Measurements from ENCODE around the gene TAC1.

The TAC1 gene, protein sequence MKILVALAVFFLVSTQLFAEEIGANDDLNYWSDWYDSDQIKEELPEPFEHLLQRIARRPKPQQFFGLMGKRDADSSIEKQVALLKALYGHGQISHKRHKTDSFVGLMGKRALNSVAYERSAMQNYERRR

GRCh38 chr7:97731736-97732564, at the start of gene TAC1:
Gene TAC1 (plus strand): TSS chr7:97732086. CDS start chr7:97732613, 527 bp downstream.
- TF ChIP-seq ZFX (IDR thresholded peaks at IDR 0.05), result no peak
- no peak within 1 kb of the TSS for H3K27ac ChIP-seq

- H3K27ac ChIP-seq, result no peak overlapping the region
- no peak for TF ChIP-seq ZFX (IDR thresholded peaks at IDR 0.05)
- TF ChIP-seq, protein P1, sequence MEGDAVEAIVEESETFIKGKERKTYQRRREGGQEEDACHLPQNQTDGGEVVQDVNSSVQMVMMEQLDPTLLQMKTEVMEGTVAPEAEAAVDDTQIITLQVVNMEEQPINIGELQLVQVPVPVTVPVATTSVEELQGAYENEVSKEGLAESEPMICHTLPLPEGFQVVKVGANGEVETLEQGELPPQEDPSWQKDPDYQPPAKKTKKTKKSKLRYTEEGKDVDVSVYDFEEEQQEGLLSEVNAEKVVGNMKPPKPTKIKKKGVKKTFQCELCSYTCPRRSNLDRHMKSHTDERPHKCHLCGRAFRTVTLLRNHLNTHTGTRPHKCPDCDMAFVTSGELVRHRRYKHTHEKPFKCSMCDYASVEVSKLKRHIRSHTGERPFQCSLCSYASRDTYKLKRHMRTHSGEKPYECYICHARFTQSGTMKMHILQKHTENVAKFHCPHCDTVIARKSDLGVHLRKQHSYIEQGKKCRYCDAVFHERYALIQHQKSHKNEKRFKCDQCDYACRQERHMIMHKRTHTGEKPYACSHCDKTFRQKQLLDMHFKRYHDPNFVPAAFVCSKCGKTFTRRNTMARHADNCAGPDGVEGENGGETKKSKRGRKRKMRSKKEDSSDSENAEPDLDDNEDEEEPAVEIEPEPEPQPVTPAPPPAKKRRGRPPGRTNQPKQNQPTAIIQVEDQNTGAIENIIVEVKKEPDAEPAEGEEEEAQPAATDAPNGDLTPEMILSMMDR (conservative IDR thresholded peaks at IDR 0.05), result no peak
These were observed 45.9 kb upstream of the TAC1 start for GRCh38 chr7:97685952-97686351.

DNA sequence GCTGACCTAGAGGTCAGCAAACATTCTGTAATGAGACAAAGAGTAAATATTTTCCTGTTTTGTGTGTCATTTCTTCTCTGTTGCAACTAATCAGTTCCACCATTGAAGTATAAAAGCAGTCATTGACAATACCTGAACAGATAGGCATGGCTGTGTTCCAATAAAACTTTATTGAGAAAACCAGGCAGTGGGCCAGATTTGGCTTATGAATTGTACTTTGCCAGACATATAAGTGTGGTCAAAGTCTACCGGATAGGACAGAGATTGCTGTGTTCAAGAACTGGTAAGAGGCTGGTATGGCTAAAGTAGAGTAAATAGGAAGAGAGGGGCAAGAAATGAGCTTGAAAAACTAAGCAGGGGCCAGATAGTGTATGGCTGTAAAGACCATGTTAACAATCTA, 38.3 kb upstream of the TAC1 start:
- no peak overlapping the region for H3K27ac ChIP-seq
- TF ChIP-seq ZFX (IDR thresholded peaks at IDR 0.05), result no peak
- TF ChIP-seq, protein P1 (conservative IDR thresholded peaks at IDR 0.05), result no peak

- no peak for TF ChIP-seq ZFX (IDR thresholded peaks at IDR 0.05)
- TF ChIP-seq, protein P1 (conservative IDR thresholded peaks at IDR 0.05), result no peak
- H3K27ac ChIP-seq, result no peak overlapping the region
These were observed 37.5 kb upstream of the TAC1 start for GRCh38 chr7:97694355-97694754.

DNA sequence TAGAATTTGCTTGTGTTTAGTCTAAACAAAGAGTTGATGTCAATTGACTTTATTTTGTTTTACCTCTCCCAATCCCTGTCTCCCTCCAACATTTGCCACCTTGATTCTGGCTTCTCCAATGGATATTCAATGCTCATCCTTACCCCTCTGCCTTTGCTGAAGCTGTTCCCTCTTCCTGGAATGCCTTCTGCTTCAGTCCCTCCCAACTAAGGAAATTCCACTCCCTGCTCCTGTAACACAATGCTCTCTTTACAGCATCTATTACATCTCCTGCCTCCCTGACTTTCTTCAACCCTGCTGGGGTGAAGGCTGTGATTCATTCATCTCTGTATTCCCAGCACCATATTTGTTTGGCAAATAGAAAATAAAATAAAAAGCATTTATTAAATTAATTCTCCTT, 34.5 kb upstream of the TAC1 start:
- TF ChIP-seq, protein P1 (conservative IDR thresholded peaks at IDR 0.05), result no peak
- no peak for TF ChIP-seq ZFX (IDR thresholded peaks at IDR 0.05)
- H3K27ac ChIP-seq, result no peak overlapping the region

GRCh38 chr7:97722386-97722785, 9.5 kb upstream of the TAC1 start:
- TF ChIP-seq, protein P1 (conservative IDR thresholded peaks at IDR 0.05), result no peak
- no peak for TF ChIP-seq ZFX (IDR thresholded peaks at IDR 0.05)
- no peak overlapping the region for H3K27ac ChIP-seq

DNA sequence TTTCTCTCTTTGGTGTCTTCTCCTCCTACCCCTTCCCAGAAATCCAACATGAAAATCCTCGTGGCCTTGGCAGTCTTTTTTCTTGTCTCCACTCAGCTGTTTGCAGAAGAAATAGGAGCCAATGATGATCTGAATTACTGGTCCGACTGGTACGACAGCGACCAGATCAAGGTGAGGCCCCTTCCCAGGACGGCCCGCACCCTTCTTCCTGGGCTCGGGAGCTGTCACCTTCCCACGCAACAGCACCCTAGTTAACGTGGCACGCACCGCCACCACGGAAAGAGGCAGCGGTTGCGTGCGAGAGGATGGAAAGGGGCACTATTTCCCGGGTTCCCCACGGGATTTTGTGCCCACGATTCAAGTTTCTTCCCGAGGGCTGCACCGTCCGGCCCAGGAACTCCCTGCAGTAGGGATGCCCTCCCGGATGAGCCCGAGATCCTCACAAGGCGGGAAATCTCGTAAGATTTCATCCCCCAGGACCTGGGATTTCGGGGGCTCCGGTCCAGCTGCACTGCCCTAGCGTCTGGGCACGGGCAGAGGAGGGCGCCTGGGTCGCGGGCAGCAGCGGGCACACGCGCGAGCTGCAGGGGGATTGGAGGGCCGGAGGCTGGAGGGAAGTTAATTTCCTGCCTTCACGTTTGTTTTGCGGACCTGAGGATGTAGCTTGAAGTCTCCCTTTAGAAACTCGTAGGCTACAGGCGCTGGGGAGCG, 834 bp downstream of the TAC1 start:
- TF ChIP-seq ZFX (IDR thresholded peaks at IDR 0.05), result no peak
- TF ChIP-seq, protein P1 (conservative IDR thresholded peaks at IDR 0.05), result no peak
- H3K27ac ChIP-seq, result no peak overlapping the region

All from C4-2B (cell line).